Adrenal gland (tissue), 5 donors: ENCODE data around the gene DNTT.

Experiments
- CTCF ChIP-seq, 6 experiments: fragments of 450-650 bp in 4 of 6; fragments of 200-600 bp in 2 of 6; sonication (generic) in 1 of 6; IDR thresholded peaks; 1 replicate in 5 of 6; 2 replicates in 1 of 6; pipeline versions ENCODE4 v1.5.1 to v1.8.0; 2016 to 2021; ENCODE audit warnings: antibody characterized with exemption in 6 of 6, mild to moderate bottlenecking in 2 of 6, moderate library complexity in 1 of 6
- POLR2A ChIP-seq, 2 donors: fragments of 450-650 bp; IDR thresholded peaks; one replicate each; pipeline ENCODE4 v1.6.1; 2017; ENCODE audit warnings: antibody characterized with exemption in 2 of 2, mild to moderate bottlenecking in 2 of 2, moderate library complexity in 1 of 2
- donor health status: DM: no; HTN: no; CAD: no.

DNA sequence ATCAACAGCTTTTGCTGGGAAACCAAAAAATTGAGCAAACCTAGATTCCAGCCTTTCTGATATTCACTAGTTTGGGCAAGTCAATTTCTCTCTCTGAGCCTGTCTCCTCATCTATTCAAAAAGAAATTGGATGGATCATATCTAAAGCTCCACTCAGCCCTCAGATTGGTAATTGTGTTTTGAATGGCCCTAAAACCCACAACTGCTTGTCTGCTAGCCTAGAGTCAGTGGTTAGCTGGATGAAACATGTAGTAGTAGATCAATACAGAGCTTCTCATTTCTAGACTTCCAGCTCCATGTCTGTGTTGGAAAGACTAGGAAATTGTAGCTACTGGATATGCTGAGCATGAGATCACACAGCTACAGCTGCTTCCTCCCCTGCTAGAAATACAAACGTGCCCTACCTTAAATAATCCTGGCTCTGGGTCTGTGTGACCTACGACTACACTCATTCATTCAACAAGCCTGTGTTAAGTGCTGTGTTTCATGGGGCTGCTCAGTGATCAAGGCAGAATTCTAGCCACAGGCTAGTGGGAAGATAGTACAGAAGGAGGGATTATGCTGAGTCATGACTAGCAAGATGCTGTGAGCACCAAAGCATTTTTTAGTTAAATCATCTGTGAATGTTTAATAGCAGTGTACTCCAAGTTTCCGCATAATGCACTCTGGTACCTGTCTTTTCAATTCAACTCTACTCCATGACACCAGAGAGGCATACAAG lies 15.7 kb downstream of the DNTT start:
- no peak for TF ChIP-seq CTCF (IDR thresholded peaks at IDR 0.05)
- TF ChIP-seq POLR2A (IDR thresholded peaks at IDR 0.05), result no peak
